ENCODE data around the gene SPEG. TPM values are rescaled to one million over a fixed set of nuclear protein-coding genes. Genes with fewer than 3 reads are reported as not detected.

The SPEG gene
- total RNA-seq, 1 experiment from 2014 or later, result 23.3 TPM

DNA sequence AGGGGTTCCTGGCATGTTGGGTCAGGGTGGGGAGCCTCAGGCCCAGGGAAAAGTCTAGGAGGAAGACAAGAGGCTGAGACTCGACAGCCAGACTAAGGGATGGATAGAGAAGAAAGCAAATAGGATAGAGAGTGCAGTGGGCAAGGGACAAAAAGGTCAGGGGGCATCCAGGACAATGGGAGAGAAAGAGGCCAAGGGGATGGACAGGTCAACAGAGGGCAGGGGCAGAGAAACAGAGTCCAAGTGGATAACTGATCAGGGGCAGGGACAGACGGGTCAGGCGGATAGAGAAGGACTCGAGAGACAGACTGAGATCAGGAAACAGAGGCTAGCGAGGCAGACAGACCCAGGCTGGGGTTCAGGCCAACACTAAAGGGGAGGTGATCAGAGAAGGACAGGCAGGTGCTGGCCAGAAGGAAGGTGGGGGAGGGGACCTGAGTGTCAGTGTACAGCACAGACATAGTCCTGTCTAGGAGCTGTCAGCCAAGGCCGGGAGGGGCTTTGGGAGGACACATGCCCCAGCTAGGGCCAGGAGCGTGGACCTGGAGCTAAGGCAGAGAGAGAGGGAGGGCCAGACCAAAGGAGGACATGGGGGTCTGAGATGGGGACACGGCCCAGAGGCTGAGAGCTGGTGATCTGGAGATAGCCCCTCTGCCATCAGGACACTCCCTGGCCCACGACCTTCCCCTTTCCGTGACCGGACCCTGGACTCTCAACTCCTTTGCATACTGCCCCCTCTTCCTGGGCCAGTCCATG is 91.9 kb downstream of the SPEG start:
- Mint-ChIP-seq H3K4me1 (ENCODE audit: insufficient read depth, unreplicated experiment) (peaks cover 8% of the 10 kb centered on the region), H3K4me3 (ENCODE audit: unreplicated experiment) (no peak overlapping the region), H3K27ac (ENCODE audit: low read depth, unreplicated experiment) (no peak overlapping the region), H3K9me3 (ENCODE audit: unreplicated experiment) (no peaks in the 10 kb centered on the region), H3K36me3 (ENCODE audit: insufficient read depth, unreplicated experiment) (no peaks in the 10 kb centered on the region), H3K27me3 (ENCODE audit: insufficient read depth, unreplicated experiment) (peaks cover 71% of the 10 kb centered on the region)
- BruUV-seq (replicated peaks), result no TSS peak
- ChIA-PET CTCF (interaction anchor here (0.5 to 11.3 kb wide), 6 partner anchors 17 to 125 kb away, joined by 3 to 287 read pairs (median 4); partner anchors contain the start of gene GMPPA), POLR2A (interaction anchor here (1.1 to 1.4 kb wide), 2 partner anchors 31 to 123 kb away, joined by 3 to 5 read pairs; a partner anchor contains a TSS)
- TF ChIP-seq, protein P1, sequence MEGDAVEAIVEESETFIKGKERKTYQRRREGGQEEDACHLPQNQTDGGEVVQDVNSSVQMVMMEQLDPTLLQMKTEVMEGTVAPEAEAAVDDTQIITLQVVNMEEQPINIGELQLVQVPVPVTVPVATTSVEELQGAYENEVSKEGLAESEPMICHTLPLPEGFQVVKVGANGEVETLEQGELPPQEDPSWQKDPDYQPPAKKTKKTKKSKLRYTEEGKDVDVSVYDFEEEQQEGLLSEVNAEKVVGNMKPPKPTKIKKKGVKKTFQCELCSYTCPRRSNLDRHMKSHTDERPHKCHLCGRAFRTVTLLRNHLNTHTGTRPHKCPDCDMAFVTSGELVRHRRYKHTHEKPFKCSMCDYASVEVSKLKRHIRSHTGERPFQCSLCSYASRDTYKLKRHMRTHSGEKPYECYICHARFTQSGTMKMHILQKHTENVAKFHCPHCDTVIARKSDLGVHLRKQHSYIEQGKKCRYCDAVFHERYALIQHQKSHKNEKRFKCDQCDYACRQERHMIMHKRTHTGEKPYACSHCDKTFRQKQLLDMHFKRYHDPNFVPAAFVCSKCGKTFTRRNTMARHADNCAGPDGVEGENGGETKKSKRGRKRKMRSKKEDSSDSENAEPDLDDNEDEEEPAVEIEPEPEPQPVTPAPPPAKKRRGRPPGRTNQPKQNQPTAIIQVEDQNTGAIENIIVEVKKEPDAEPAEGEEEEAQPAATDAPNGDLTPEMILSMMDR (IDR thresholded peaks at IDR 0.05; ENCODE audit: unreplicated experiment), result no peak
- intact Hi-C loops (cut with micrococcal nuclease), result no loop called here
- DNase-seq (ENCODE audit: unreplicated experiment), result no peak

DNA sequence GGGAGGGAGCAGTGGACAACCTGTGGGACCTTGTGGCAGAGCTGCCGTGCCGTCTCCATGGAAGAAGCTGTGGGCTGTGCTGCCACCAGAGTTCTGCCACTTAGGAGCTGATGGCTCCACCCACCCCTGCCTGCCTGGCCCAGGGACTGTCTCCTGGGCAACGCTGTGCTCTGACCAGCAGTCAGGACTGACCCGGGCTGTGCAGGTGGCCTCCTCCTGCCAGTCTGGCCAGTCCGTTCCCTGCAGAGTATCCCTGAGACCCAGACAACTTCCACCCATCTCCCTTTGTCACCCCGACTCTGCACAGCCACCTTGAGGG is 92.4 kb downstream of the SPEG start:
- Mint-ChIP-seq H3K4me3 (ENCODE audit: unreplicated experiment) (no peak overlapping the region), H3K27ac (ENCODE audit: low read depth, unreplicated experiment) (no peak overlapping the region), H3K4me1 (ENCODE audit: insufficient read depth, unreplicated experiment) (peaks cover 3% of the 10 kb centered on the region), H3K36me3 (ENCODE audit: insufficient read depth, unreplicated experiment) (no peaks in the 10 kb centered on the region), H3K9me3 (ENCODE audit: unreplicated experiment) (no peaks in the 10 kb centered on the region), H3K27me3 (ENCODE audit: insufficient read depth, unreplicated experiment) (peaks cover 67% of the 10 kb centered on the region)
- POLR2A ChIA-PET, result interaction anchor here (1.1 to 1.5 kb wide), 3 partner anchors 31 to 162 kb away, joined by 3 to 5 read pairs (median 3); a partner anchor contains a TSS
- BruUV-seq (replicated peaks), result no TSS peak
- intact Hi-C loops (cut with micrococcal nuclease), result no loop called here
- TF ChIP-seq, protein P1 (IDR thresholded peaks at IDR 0.05; ENCODE audit: unreplicated experiment), result no peak
- no peak for DNase-seq (ENCODE audit: unreplicated experiment)
- CTCF ChIA-PET, result interaction anchor here (0.5 to 11.3 kb wide), 10 partner anchors 8 to 368 kb away, joined by 3 to 287 read pairs (median 5); partner anchors contain the start of gene GMPPA

GRCh38 chr2:219527472-219527871 is 92.8 kb downstream of the SPEG start:
- ChIA-PET CTCF (interaction anchor here (0.6 to 11.3 kb wide), 12 partner anchors 9 to 368 kb away, joined by 3 to 287 read pairs (median 5); no protein-coding TSS in a partner anchor), POLR2A (interaction anchor here (1.1 to 1.5 kb wide), 3 partner anchors 32 to 161 kb away, joined by 3 to 5 read pairs (median 3); a partner anchor contains a TSS)
- no peaks in the 10 kb centered on the region for H3K9me3 Mint-ChIP-seq (ENCODE audit: unreplicated experiment)
- H3K4me3 Mint-ChIP-seq (ENCODE audit: unreplicated experiment), result no peak overlapping the region
- H3K27ac Mint-ChIP-seq (ENCODE audit: low read depth, unreplicated experiment), result no peak overlapping the region
- BruUV-seq (replicated peaks), result no TSS peak
- intact Hi-C loops (cut with micrococcal nuclease), result no loop called here
- TF ChIP-seq, protein P1 (IDR thresholded peaks at IDR 0.05; ENCODE audit: unreplicated experiment), result no peak
- H3K27me3 Mint-ChIP-seq (ENCODE audit: insufficient read depth, unreplicated experiment), result peaks cover 64% of the 10 kb centered on the region
- no peaks in the 10 kb centered on the region for H3K36me3 Mint-ChIP-seq (ENCODE audit: insufficient read depth, unreplicated experiment)
- no peaks in the 10 kb centered on the region for H3K4me1 Mint-ChIP-seq (ENCODE audit: insufficient read depth, unreplicated experiment)
- no peak for DNase-seq (ENCODE audit: unreplicated experiment)

All from MCF 10A (cell line).